H9 (cell line): ENCODE data around the gene EHD4. TPM values are rescaled to one million over a fixed set of nuclear protein-coding genes. Genes with fewer than 3 reads are reported as not detected.

Source experiments
- DNase-seq: peaks from one replicate; pipeline ENCODE4 v3.0.0-alpha.2; 2017
- H2AFZ ChIP-seq: one replicate; pipeline ENCODE4 v1.6.1; 2013; ENCODE audit warnings: mild to moderate bottlenecking, low read length, control low read depth, moderate library complexity
- H2AK5ac ChIP-seq: 2 replicates; pipeline ENCODE4 v1.6.1; 2013; ENCODE audit warnings: low read length, control low read depth, mixed read lengths; ENCODE audit not compliant: insufficient read length
- H2BK120ac ChIP-seq: one replicate; pipeline ENCODE4 v1.6.1; 2013; ENCODE audit warnings: low read depth, mild to moderate bottlenecking, low read length, control low read depth, inconsistent platforms; ENCODE audit not compliant: poor library complexity, severe bottlenecking
- H2BK12ac ChIP-seq: 2 replicates; pipeline ENCODE4 v1.6.1; 2013; ENCODE audit warnings: low read length, control low read depth, mixed read lengths, low read depth; ENCODE audit not compliant: insufficient read length
- H2BK15ac ChIP-seq: 2 replicates; pipeline ENCODE4 v1.6.1; 2013; ENCODE audit warnings: low read depth, low read length, control low read depth
- H2BK20ac ChIP-seq: one replicate; pipeline ENCODE4 v1.6.1; 2013; ENCODE audit warnings: low read depth, mild to moderate bottlenecking, low read length, control low read depth, inconsistent platforms; ENCODE audit not compliant: poor library complexity, severe bottlenecking
- H2BK5ac ChIP-seq: 2 replicates; pipeline ENCODE4 v1.6.1; 2013; ENCODE audit warnings: low read length, control low read depth, mixed read lengths; ENCODE audit not compliant: insufficient read length
- H3K14ac ChIP-seq: 2 replicates; pipeline ENCODE4 v1.6.1; 2013; ENCODE audit warnings: low read length, control low read depth; ENCODE audit not compliant: insufficient read depth
- H3K18ac ChIP-seq: 2 replicates; pipeline ENCODE4 v1.6.1; 2013; ENCODE audit warnings: low read depth, mild to moderate bottlenecking, mixed read lengths, low read length, control low read depth; ENCODE audit not compliant: insufficient read length
- H3K23ac ChIP-seq: 2 replicates; pipeline ENCODE4 v1.6.1; 2013; ENCODE audit warnings: low read length, control low read depth, mixed read lengths, low read depth; ENCODE audit not compliant: insufficient read length
- H3K23me2 ChIP-seq: 2 replicates; pipeline ENCODE4 v1.6.1; 2013; ENCODE audit warnings: low read depth, mild to moderate bottlenecking, mixed read lengths, low read length, control low read depth; ENCODE audit not compliant: insufficient read length, poor library complexity, severe bottlenecking
- H3K27ac ChIP-seq: 2 replicates; pipeline ENCODE4 v1.5.1; 2013; ENCODE audit warnings: low read length, control low read depth, mixed read lengths, low read depth; ENCODE audit not compliant: insufficient read length
- H3K27me3 ChIP-seq: 2 replicates; pipeline ENCODE4 v1.6.1; 2013; ENCODE audit warnings: low read length, control low read depth, inconsistent platforms; ENCODE audit not compliant: insufficient read depth
- H3K4ac ChIP-seq: 2 replicates; pipeline ENCODE4 v1.6.1; 2013; ENCODE audit warnings: low read depth, mild to moderate bottlenecking, control low read depth, inconsistent platforms, low read length, moderate library complexity
- H3K4me1 ChIP-seq: 2 replicates; pipeline ENCODE4 v1.6.1; 2013; ENCODE audit warnings: low read length, control low read depth, inconsistent platforms; ENCODE audit not compliant: insufficient read depth
- H3K4me2 ChIP-seq: 2 replicates; pipeline ENCODE4 v1.6.1; 2013; ENCODE audit warnings: low read length, control low read depth, mixed read lengths; ENCODE audit not compliant: insufficient read length, insufficient read depth
- H3K56ac ChIP-seq: 2 replicates; pipeline ENCODE4 v1.6.1; 2013; ENCODE audit warnings: low read depth, mild to moderate bottlenecking, mixed read lengths, low read length, control low read depth; ENCODE audit not compliant: insufficient read length
- H3K79me1 ChIP-seq: 2 replicates; pipeline ENCODE4 v1.6.1; 2013; ENCODE audit warnings: low read depth, mild to moderate bottlenecking, moderate library complexity, low read length, control low read depth, inconsistent platforms; ENCODE audit not compliant: insufficient read depth, poor library complexity, severe bottlenecking
- H3K79me2 ChIP-seq: 2 replicates; pipeline ENCODE4 v1.6.1; 2013; ENCODE audit warnings: low read length, control low read depth, inconsistent platforms; ENCODE audit not compliant: insufficient read depth
- H3K9ac ChIP-seq: 2 replicates; pipeline ENCODE4 v1.6.1; 2013; ENCODE audit warnings: low read length, control low read depth, mixed read lengths; ENCODE audit not compliant: insufficient read length; ENCODE audit errors: extremely low read depth
- H3K9me3 ChIP-seq: one replicate; pipeline ENCODE4 v1.6.1; 2013; ENCODE audit warnings: low read depth, low read length, inconsistent platforms; ENCODE audit not compliant: control insufficient read depth
- H3T11ph ChIP-seq: one replicate; pipeline ENCODE4 v1.6.1; 2013; ENCODE audit warnings: mild to moderate bottlenecking, low read length, control low read depth, inconsistent platforms
- H4K20me1 ChIP-seq: one replicate; pipeline ENCODE4 v1.6.1; 2013; ENCODE audit not compliant: control insufficient read depth, insufficient read length, insufficient read depth
- H4K5ac ChIP-seq: 2 replicates; pipeline ENCODE4 v1.6.1; 2013; ENCODE audit warnings: low read depth, mild to moderate bottlenecking, mixed read lengths, low read length, control low read depth; ENCODE audit not compliant: insufficient read length
- H4K8ac ChIP-seq: replicated peaks from 2 replicates; pipeline ENCODE4 v1.6.1; 2013; ENCODE audit warnings: low read length, control low read depth, mixed read lengths, low read depth; ENCODE audit not compliant: insufficient read length
- H4K91ac ChIP-seq: 2 replicates; pipeline ENCODE4 v1.6.1; 2013; ENCODE audit warnings: low read depth, mild to moderate bottlenecking, moderate library complexity, mixed read lengths, low read length, control low read depth; ENCODE audit not compliant: insufficient read length
- H3K27ac Mint-ChIP-seq, 3 experiments: 2 replicates in 2 of 3; 3 replicates in 1 of 3; pipeline ENCODE4 v1.8.0; 2020 to 2021; ENCODE audit warnings: mixed read lengths in 3 of 3, mild to moderate bottlenecking in 1 of 3, moderate library complexity in 1 of 3
- H3K27me3 Mint-ChIP-seq: 2 replicates; pipeline ENCODE4 v1.8.0; 2021; ENCODE audit warnings: low read depth, mild to moderate bottlenecking, moderate library complexity, mixed read lengths
- H3K36me3 Mint-ChIP-seq, 3 experiments: 2 replicates in 2 of 3; 3 replicates in 1 of 3; pipeline ENCODE4 v1.8.0; 2020 to 2021; ENCODE audit warnings: low read depth in 3 of 3, mixed read lengths in 3 of 3; ENCODE audit not compliant: insufficient read depth in 1 of 3
- H3K4me1 Mint-ChIP-seq, 2 experiments: 2 replicates each; pipeline ENCODE4 v1.8.0; 2020; ENCODE audit warnings: mixed read lengths in 2 of 2
- H3K4me3 Mint-ChIP-seq, 2 experiments: 2 replicates in 1 of 2; 3 replicates in 1 of 2; pipeline ENCODE4 v1.8.0; 2020 to 2021; ENCODE audit warnings: mild to moderate bottlenecking in 2 of 2, mixed read lengths in 2 of 2, moderate library complexity in 1 of 2
- H3K9me3 Mint-ChIP-seq, 2 experiments: 2 replicates in 1 of 2; 3 replicates in 1 of 2; pipeline ENCODE4 v1.8.0; 2020; ENCODE audit warnings: mild to moderate bottlenecking in 2 of 2, mixed read lengths in 2 of 2, moderate library complexity in 1 of 2
- CTCF ChIP-seq: fragments of 200-600 bp; sonication (generic); conservative IDR thresholded peaks from 3 replicates; pipeline ENCODE4 v1.8.0; 2021; ENCODE audit warnings: antibody characterized with exemption, mild to moderate bottlenecking
- WGBS: extraction: QIAGEN DNeasy Blood & Tissue Kit; methylation state at CpG from one replicate; pipeline ENCODE4 v1.1.7; 2013; ENCODE audit warnings: missing lambda C conversion rate, low lambda C conversion rate, mixed read lengths; ENCODE audit not compliant: insufficient read length; ENCODE audit errors: extremely low coverage; 5-methylcytosine and 5-hydroxymethylcytosine counted together
- total RNA-seq: library from RNA; stranded (reverse); gene quantifications from 2 replicates; pipeline ENCODE4 v1.2.1, GENCODE V29; 2021

EHD4 gene
- total RNA-seq, 1 experiment from 2014 or later, result 22.9 TPM

GRCh38 chr15:41907141-41907540, 65.2 kb downstream of the EHD4 start:
- Histone ChIP-seq H3K4ac (no peak overlapping the region), H4K8ac (no peak overlapping the region), H2AK5ac (no peak overlapping the region), H3K23ac (no peak overlapping the region), H4K20me1 (peaks cover 3% of the 10 kb centered on the region), H3K79me1 (no peaks in the 10 kb centered on the region), H2AFZ (no peak overlapping the region), H3K18ac (no peak overlapping the region), H3T11ph (no peak overlapping the region), H3K56ac (no peak overlapping the region), H2BK20ac (no peak overlapping the region), H4K5ac (no peak overlapping the region), H3K4me1 (no peaks in the 10 kb centered on the region), H3K9me3 (no peaks in the 10 kb centered on the region), H3K79me2 (no peaks in the 10 kb centered on the region), H2BK120ac (no peak overlapping the region), H2BK15ac (no peak overlapping the region), H3K14ac (no peak overlapping the region), H3K9ac (no peak overlapping the region), H2BK12ac (no peak overlapping the region), H3K27ac (no peak overlapping the region), H3K27me3 (no peaks in the 10 kb centered on the region), H2BK5ac (no peak overlapping the region), H3K23me2 (no peaks in the 10 kb centered on the region), H3K4me2 (no peak overlapping the region), H4K91ac (no peak overlapping the region)
- Mint-ChIP-seq H3K27me3 (no peaks in the 10 kb centered on the region), H3K4me3 (no peak overlapping the region), H3K4me1 (peaks cover 3 to 8% of the 10 kb centered on the region in 2 experiments), H3K36me3 (peaks cover 18 to 53% (median 39%) of the 10 kb centered on the region in 3 experiments; a peak in 6 of 7 replicates), H3K27ac (peak overlapping the region in 1 of 3 experiments; percentile 87; a peak in 1 of 7 replicates), H3K9me3 (no peaks in the 10 kb centered on the region)
- no peak for DNase-seq
- no CpG with 5 or more reads among the region's 3 CpGs for WGBS
- TF ChIP-seq CTCF, result no peak
